ENCODE measurements around the gene KCND1. TPM values are rescaled to one million over a fixed set of nuclear protein-coding genes. Genes with fewer than 3 reads are reported as not detected.

The KCND1 gene
- total RNA-seq, 1 experiment from 2014 or later, result 0.13 TPM

GRCh38 chrX:48923771-48924170 is 47.9 kb downstream of the KCND1 start:
- in situ Hi-C loops (cut with HindIII; ENCODE audit: low pct_unique_long_range_greater_than_20kb, low sequenced_read_pairs), result no loop called here
- no peak for DNase-seq (ENCODE audit: low read depth, low spot score)

- DNase-seq (ENCODE audit: low read depth, low spot score), result no peak
- in situ Hi-C loops (cut with HindIII; ENCODE audit: low pct_unique_long_range_greater_than_20kb, low sequenced_read_pairs), result no loop called here
Observed at GRCh38 chrX:48920718-48921104, 50.9 kb downstream of the KCND1 start.

GRCh38 chrX:48919947-48920717 is 51.5 kb downstream of the KCND1 start:
- no peak for DNase-seq (ENCODE audit: low read depth, low spot score)
- in situ Hi-C loops (cut with HindIII; ENCODE audit: low pct_unique_long_range_greater_than_20kb, low sequenced_read_pairs), result no loop called here

- in situ Hi-C loops (cut with HindIII; ENCODE audit: low pct_unique_long_range_greater_than_20kb, low sequenced_read_pairs), result no loop called here
- DNase-seq (ENCODE audit: low read depth, low spot score), result no peak
Observed at GRCh38 chrX:48919360-48919841, 52.2 kb downstream of the KCND1 start.

- in situ Hi-C loops (cut with HindIII; ENCODE audit: low pct_unique_long_range_greater_than_20kb, low sequenced_read_pairs), result no loop called here
- DNase-seq (ENCODE audit: low read depth, low spot score), result peak; percentile 87
Observed at GRCh38 chrX:48918643-48919340, 52.9 kb downstream of the KCND1 start, which contains the start of gene PIM2. PIM2 (minus strand) TSS chrX:48919024; CDS start chrX:48918834, 190 bp downstream.

- no peak for DNase-seq (ENCODE audit: low read depth, low spot score)
- in situ Hi-C loops (cut with HindIII; ENCODE audit: low pct_unique_long_range_greater_than_20kb, low sequenced_read_pairs), result no loop called here
Observed at GRCh38 chrX:48918301-48918642, 53.4 kb downstream of the KCND1 start.

GRCh38 chrX:48917139-48918001 is 54.3 kb downstream of the KCND1 start:
- in situ Hi-C loops (cut with HindIII; ENCODE audit: low pct_unique_long_range_greater_than_20kb, low sequenced_read_pairs), result no loop called here
- DNase-seq (ENCODE audit: low read depth, low spot score), result peak; percentile 90

GRCh38 chrX:48914593-48915493 is 56.8 kb downstream of the KCND1 start:
- in situ Hi-C loops (cut with HindIII; ENCODE audit: low pct_unique_long_range_greater_than_20kb, low sequenced_read_pairs), result no loop called here
- DNase-seq (ENCODE audit: low read depth, low spot score), result no peak

GRCh38 chrX:48913605-48914366 is 57.9 kb downstream of the KCND1 start:
- in situ Hi-C loops (cut with HindIII; ENCODE audit: low pct_unique_long_range_greater_than_20kb, low sequenced_read_pairs), result no loop called here
- DNase-seq (ENCODE audit: low read depth, low spot score), result no peak

GRCh38 chrX:48911412-48912182 is 60.0 kb downstream of the KCND1 start, which contains the start of gene SLC35A2:
SLC35A2 (minus strand) TSS chrX:48911646; CDS start chrX:48911636, 10 bp downstream.
- in situ Hi-C loops (cut with HindIII; ENCODE audit: low pct_unique_long_range_greater_than_20kb, low sequenced_read_pairs), result no loop called here
- DNase-seq (ENCODE audit: low read depth, low spot score), result peak; percentile 65

Small RNA genes lying within 50 kb of the gene (small RNA-seq; reads per million reads assigned to genes)
- 0 reads per million in 2 experiments for gene RNU6-722P

Other genes with a start within 250 kb of the KCND1 start
- not detected in 2 replicates for gene GLOD5, start 210.1 kb downstream of the KCND1 start, total RNA-seq (2014; rRNA removed; shearing (Covaris generic))
- gene GATA1, start 185.3 kb downstream of the KCND1 start, total RNA-seq (2014; rRNA removed; shearing (Covaris generic)), result not detected in 2 replicates
- 21.7 and 24.6 TPM in 2 replicates for gene HDAC6, start 169.8 kb downstream of the KCND1 start, total RNA-seq (2014; rRNA removed; shearing (Covaris generic))
- 0.40 TPM in 1 of 2 replicates, not detected in the other for gene ERAS, start 145.3 kb downstream of the KCND1 start, total RNA-seq (2014; rRNA removed; shearing (Covaris generic))
- 29.5 and 35.2 TPM in 2 replicates for gene PCSK1N, start 136.2 kb downstream of the KCND1 start, total RNA-seq (2014; rRNA removed; shearing (Covaris generic))
- 34.9 and 39.7 TPM in 2 replicates for gene TIMM17B, start 74.1 kb downstream of the KCND1 start, total RNA-seq (2014; rRNA removed; shearing (Covaris generic))
- 50.3 and 72.2 TPM in 2 replicates for gene PQBP1, start 73.9 kb downstream of the KCND1 start, total RNA-seq (2014; rRNA removed; shearing (Covaris generic))
- gene SLC35A2, start 60.2 kb downstream of the KCND1 start, total RNA-seq (2014; rRNA removed; shearing (Covaris generic)), result 27.9 and 31.0 TPM in 2 replicates
- 8.6 and 9.8 TPM in 2 replicates for gene PIM2, start 52.8 kb downstream of the KCND1 start, total RNA-seq (2014; rRNA removed; shearing (Covaris generic))
- gene OTUD5, start 14.2 kb downstream of the KCND1 start, total RNA-seq (2014; rRNA removed; shearing (Covaris generic)), result 22.7 and 26.2 TPM in 2 replicates
- 16.6 and 17.0 TPM in 2 replicates for gene GRIPAP1, start 30.4 kb upstream of the KCND1 start, total RNA-seq (2014; rRNA removed; shearing (Covaris generic))
- gene TFE3, start 71.5 kb upstream of the KCND1 start, total RNA-seq (2014; rRNA removed; shearing (Covaris generic)), result 17.0 and 20.0 TPM in 2 replicates
- gene CCDC120, start 87.2 kb upstream of the KCND1 start, total RNA-seq (2014; rRNA removed; shearing (Covaris generic)), result 0.77 and 1.0 TPM in 2 replicates
- 2.3 and 4.8 TPM in 2 replicates for gene PRAF2, start 102.2 kb upstream of the KCND1 start, total RNA-seq (2014; rRNA removed; shearing (Covaris generic))
- gene WDR45, start 108.0 kb upstream of the KCND1 start, total RNA-seq (2014; rRNA removed; shearing (Covaris generic)), result 71.6 and 87.0 TPM in 2 replicates
- 29.0 and 31.2 TPM in 2 replicates for gene GPKOW, start 151.9 kb upstream of the KCND1 start, total RNA-seq (2014; rRNA removed; shearing (Covaris generic))
- 1.4 and 2.6 TPM in 2 replicates for gene MAGIX, start 190.9 kb upstream of the KCND1 start, total RNA-seq (2014; rRNA removed; shearing (Covaris generic))
- gene PLP2, start 200.1 kb upstream of the KCND1 start, total RNA-seq (2014; rRNA removed; shearing (Covaris generic)), result 8.1 and 9.1 TPM in 2 replicates
- 21.1 and 24.8 TPM in 2 replicates for gene PRICKLE3, start 214.5 kb upstream of the KCND1 start, total RNA-seq (2014; rRNA removed; shearing (Covaris generic))
- gene SYP, start 228.3 kb upstream of the KCND1 start, total RNA-seq (2014; rRNA removed; shearing (Covaris generic)), result 72.1 and 73.0 TPM in 2 replicates